ENCODE results near the gene TRPC4AP.
A peak's percentile ranks its signal among the peaks of the same experiment; 100 is the strongest.

TRPC4AP gene

DNA sequence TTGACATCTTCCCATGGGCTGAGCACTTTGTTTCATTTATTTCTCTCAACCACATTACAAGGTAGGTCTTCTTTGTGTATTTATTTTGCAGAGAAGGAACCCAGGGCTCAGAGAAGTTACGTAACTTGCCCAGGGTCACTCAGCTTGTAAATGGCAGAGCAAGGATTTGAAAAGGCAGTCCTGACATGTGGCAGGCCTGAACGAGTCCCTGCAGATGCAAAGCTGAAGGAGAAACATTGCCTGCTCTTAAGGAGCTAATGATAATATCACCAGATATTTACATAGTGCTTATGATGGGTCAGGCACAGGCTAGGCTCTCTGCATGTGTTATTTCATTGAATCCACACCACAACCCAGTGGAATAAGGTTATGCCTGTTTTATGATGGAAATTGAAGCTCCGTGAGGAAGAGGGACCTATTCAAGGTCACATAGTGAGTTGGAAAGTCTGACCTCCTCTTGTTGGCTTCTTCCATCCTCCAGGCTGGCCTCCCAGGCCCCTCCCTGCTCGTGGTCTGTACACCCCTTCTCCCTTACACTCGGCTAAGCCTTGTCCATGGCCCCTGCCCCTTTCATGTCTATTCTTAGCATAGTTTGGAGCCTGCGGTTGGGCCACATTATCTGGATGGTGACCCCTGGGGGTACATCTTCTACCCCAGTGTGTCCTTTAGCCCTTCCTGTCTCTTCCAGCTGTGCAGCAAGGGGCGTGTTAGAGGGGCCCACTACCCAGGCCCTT is 124.4 kb downstream of the TRPC4AP start:
- no peak for DNase-seq (ENCODE audit: low spot score)

- no peak for DNase-seq (ENCODE audit: low spot score)
Measured at GRCh38 chr20:34967421-34967820, 125.2 kb downstream of the TRPC4AP start.

DNA sequence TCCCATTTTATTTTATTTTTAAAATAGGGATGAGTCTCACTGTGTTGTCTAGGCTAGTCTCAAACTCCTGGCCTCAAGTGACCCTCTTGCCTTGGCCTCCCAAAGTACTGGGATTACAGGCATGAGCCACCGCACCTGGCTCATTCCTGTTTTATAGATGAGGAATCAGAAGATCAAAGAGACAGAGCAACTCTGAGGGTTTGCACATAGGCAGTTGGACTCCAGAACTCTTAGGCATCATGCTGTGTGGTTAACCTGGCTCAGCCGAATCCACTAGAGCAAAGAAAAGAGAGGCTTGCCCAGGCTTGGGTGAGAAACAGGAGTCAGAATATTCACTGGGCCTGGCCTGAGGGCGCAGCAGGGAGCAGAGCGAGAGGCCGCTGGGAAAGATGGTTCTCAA is 127.6 kb downstream of the TRPC4AP start:
- DNase-seq (ENCODE audit: low spot score): no peak

GRCh38 chr20:34964486-34964885 is 128.1 kb downstream of the TRPC4AP start:
- DNase-seq (ENCODE audit: low spot score): no peak

DNA sequence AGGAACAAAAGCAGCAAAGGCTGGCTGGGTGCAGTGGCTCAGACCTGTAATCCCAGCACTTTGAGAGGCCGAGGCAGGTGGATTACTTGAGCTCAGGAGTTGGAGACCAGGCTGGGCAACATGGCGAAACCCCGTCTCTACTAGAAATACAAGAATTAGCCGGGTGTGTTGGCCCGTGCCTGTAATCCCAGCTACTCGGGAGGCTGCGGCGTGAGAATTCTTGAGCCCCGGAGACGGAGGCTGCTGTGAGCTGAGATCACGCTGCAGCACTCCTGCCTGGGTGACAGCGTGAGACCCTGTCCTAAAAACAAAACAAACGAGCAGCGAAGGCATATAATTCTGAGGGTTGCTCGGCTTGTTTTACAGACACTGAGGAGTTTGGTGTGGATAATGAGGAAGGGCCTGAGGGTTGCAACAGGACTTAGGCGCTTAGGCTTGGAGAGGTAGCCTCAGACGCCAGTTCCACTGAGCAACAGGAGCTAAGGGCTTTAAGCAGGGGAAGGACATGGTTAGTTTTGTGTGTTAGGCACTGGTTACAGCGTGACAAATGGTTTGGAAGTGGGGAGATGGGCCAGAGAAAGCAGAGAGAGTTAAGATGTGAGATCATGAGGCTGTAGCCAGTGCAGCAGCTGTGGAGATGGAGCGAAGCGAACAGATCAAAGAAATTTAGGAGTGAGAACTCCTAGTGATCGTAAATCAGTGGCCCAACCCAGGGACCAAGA is 135.7 kb downstream of the TRPC4AP start:
- no peak for DNase-seq (ENCODE audit: low spot score)

GRCh38 chr20:34956041-34956458 is 136.6 kb downstream of the TRPC4AP start:
- no peak for DNase-seq (ENCODE audit: low spot score)

GRCh38 chr20:34955231-34956040 is 137.2 kb downstream of the TRPC4AP start, which contains the start of the genes GSS and MYH7B:
GSS (minus strand) TSS chr20:34955806; CDS start chr20:34951852, 3,954 bp downstream.
MYH7B (plus strand) TSS chr20:34955868; CDS start chr20:34978006, 22,138 bp downstream.
- DNase-seq (ENCODE audit: low spot score): peak; percentile 97

DNA sequence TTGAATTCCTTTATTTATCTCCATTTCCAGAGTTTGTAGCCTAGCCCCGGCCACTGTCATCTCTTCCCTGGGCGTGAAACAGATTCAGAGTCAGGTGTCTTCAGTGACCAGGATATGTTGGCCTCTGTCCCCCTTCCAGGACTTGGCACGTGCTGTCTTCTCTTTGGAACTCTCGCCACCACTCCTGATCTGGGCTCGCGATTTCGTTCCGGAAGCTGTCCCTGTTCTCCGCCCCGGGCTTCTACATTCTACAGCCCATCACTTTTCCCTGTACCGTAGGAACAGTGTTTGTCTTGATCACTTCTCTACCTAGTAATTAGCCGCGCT is 137.7 kb downstream of the TRPC4AP start:
- peak; percentile 51 for DNase-seq (ENCODE audit: low spot score)

GRCh38 chr20:34953960-34954359 is 138.6 kb downstream of the TRPC4AP start:
- no peak for DNase-seq (ENCODE audit: low spot score)

DNA sequence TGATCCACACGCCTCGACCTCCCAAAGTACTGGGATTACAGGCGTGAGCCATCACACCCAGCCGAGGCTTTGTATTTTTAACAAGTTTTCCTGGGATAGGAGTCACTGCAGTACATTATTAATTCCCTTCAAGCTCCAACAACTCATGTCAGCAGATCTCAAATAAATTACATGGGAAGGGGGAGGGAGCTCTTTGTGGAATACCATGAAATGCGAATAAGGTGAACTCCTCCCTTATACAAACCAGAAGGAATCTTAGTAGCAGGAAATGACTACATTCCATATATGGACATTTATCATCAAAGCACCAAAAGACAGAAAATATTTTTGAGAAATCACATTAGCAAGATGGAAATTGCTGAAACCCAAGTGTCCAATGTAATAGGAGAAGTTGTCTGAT is 139.9 kb downstream of the TRPC4AP start:
- DNase-seq (ENCODE audit: low spot score): no peak

All from LoVo (cell line).